22Rv1 (cell line): ENCODE data around the gene SWSAP1.

Experiments
- H3K27ac ChIP-seq: fragments of 450-650 bp; 2 replicates; pipeline ENCODE4 v1.5.1; 2017
- ZFX ChIP-seq: fragments of 450-650 bp; IDR thresholded peaks from 2 replicates; pipeline ENCODE4 v1.6.1; 2017; ENCODE audit warnings: antibody characterized with exemption, borderline replicate concordance
- TF ChIP-seq, protein P1 (sequence below): fragments of 450-650 bp; IDR thresholded peaks from 2 replicates; pipeline ENCODE4 v1.5.1; 2017; ENCODE audit warnings: mild to moderate bottlenecking

The SWSAP1 gene

DNA sequence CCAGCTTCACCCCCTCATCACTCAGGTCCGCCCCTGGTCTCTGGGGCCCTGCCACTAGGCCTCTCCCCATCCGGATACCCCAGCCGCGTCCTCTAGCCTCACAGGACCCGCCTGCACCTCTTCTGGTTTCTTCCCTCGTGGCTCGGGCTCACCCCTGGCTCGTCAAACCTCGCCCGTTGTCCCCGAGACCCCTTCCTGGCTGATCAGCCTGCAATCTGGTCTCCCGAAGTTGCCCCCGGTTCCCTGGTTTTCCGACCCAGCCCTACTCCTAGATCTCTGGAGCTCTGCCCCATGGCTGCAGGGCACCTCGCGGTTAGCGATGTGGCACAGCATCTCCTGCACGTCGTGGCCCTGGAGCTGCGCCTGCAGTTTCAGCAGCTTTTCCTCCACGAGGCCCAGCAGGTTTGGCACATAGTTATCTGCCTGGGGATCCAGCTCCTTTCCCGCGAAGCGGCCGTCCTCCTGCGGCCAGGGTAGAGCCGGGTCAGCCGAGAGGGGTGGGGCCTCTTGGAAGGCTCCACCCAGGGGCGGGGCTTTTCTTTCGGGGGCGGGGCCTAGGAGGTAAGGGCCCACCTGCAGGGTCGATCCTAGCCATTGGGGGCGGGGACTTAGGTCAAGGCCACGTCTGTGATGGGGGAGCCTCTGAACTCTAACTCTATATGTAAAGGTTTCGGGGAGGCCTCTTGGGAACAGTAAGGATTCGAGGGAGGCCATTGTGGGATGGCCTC, 47.1 kb downstream of the SWSAP1 start:
- TF ChIP-seq, protein P1, sequence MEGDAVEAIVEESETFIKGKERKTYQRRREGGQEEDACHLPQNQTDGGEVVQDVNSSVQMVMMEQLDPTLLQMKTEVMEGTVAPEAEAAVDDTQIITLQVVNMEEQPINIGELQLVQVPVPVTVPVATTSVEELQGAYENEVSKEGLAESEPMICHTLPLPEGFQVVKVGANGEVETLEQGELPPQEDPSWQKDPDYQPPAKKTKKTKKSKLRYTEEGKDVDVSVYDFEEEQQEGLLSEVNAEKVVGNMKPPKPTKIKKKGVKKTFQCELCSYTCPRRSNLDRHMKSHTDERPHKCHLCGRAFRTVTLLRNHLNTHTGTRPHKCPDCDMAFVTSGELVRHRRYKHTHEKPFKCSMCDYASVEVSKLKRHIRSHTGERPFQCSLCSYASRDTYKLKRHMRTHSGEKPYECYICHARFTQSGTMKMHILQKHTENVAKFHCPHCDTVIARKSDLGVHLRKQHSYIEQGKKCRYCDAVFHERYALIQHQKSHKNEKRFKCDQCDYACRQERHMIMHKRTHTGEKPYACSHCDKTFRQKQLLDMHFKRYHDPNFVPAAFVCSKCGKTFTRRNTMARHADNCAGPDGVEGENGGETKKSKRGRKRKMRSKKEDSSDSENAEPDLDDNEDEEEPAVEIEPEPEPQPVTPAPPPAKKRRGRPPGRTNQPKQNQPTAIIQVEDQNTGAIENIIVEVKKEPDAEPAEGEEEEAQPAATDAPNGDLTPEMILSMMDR, result no peak
- no peak for TF ChIP-seq ZFX
- H3K27ac ChIP-seq, result peak overlapping the region; percentile 79

GRCh38 chr19:11422163-11423065, 47.9 kb downstream of the SWSAP1 start:
- H3K27ac ChIP-seq, result peak overlapping the region; percentile 79
- no peak for TF ChIP-seq ZFX
- TF ChIP-seq, protein P1, result no peak

DNA sequence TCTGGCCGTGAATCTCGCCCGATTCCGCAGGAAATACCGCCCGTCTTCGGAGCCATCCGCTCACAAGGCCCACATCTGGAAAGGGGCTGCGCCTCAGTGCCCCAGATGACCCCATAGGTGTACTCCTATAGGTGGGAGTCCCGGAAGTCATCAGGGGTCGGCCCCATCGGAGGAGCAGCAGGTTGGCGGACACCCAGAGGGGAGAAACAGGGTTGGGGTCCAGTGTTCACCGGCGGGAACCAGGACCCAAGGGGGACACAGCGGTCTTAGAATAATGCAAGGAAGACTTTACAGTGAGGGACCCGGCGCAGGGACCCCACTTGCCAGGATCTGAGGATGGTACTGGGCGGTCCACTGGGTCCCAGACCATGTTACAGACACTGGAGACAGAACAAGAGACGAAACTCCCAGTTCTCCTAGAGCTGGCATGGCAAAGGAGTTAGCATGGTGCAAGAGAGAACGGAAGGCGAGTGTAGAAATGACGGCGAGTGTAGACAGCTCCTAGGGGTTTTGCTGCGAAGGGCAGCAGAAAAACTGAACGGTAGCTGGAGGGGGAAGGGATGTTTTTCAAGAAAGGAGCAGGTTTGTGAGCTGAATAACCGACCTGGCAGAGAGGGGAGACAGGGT, 48.8 kb downstream of the SWSAP1 start:
- H3K27ac ChIP-seq, result peak overlapping the region; percentile 79
- TF ChIP-seq, protein P1, result no peak
- TF ChIP-seq ZFX, result no peak

DNA sequence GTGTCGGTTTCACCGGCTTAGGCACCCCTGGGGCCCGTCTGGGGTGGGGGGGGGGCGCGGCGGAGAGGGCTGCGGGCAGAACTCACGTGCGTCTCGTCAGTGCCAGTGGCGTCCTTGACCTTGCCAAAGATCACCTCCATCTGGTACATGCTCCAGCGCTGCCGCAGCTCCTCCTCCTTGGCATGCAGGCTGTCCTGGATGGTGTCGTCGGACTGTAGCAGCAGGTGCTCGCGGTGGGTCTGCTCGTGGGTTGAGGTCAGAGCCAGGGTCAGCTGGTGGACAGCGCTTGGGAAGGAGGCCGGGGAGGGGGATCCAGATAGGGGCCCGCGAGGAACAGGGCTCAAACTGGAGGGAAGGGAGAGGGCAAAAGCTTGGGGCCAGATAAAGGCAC, 49.3 kb downstream of the SWSAP1 start:
- TF ChIP-seq ZFX, result no peak
- TF ChIP-seq, protein P1, result no peak
- peak overlapping the region; percentile 79; the same call in 1 of the 2 replicates for H3K27ac ChIP-seq
